Activated T-helper 1 cell treated with anti-CD3 and anti-CD28 coated beads, Interleukin-12 subunit alpha, Interleukin-12 subunit beta, Interleukin-2, Interleukin-4 antibody, amounts not matched to agents 30 ng/mL and 10 ng/mL and 1 ng/mL, durations not matched to agents 14 hours and 24 hours and 36 hours (primary cell): ENCODE data around the gene CNTFR. TPM values are rescaled to one million over a fixed set of nuclear protein-coding genes. Genes with fewer than 3 reads are reported as not detected.

ENCODE experiments used
- DNase-seq: peaks from one replicate; pipeline ENCODE4 v3.0.0; 2021; ENCODE audit warnings: low spot score
- H3K27ac Mint-ChIP-seq: one replicate; pipeline ENCODE4 v1.8.0; 2021; ENCODE audit warnings: mild to moderate bottlenecking, mixed read lengths
- H3K27me3 Mint-ChIP-seq: one replicate; pipeline ENCODE4 v1.8.0; 2022; ENCODE audit warnings: mild to moderate bottlenecking, moderate library complexity, mixed read lengths; ENCODE audit not compliant: insufficient read depth
- H3K36me3 Mint-ChIP-seq: one replicate; pipeline ENCODE4 v1.8.0; 2021; ENCODE audit warnings: low read depth, mixed read lengths
- H3K4me1 Mint-ChIP-seq: one replicate; pipeline ENCODE4 v1.8.0; 2021; ENCODE audit warnings: low read depth, mixed read lengths
- H3K4me3 Mint-ChIP-seq: one replicate; pipeline ENCODE4 v1.8.0; 2021; ENCODE audit warnings: mild to moderate bottlenecking, moderate library complexity, mixed read lengths
- H3K9me3 Mint-ChIP-seq: one replicate; pipeline ENCODE4 v1.8.0; 2021; ENCODE audit warnings: mixed read lengths
- intact Hi-C: fragments of 100-400 bp; cut with micrococcal nuclease; formaldehyde crosslinking; loops from one replicate; pipeline ENCODE4 v1.15.1; 2024
- total RNA-seq: library from RNA; stranded (reverse); gene quantifications from 2 replicates; pipeline ENCODE4 v1.2.3, GENCODE V29; 2022

CNTFR gene
- total RNA-seq, 1 donor from 2014 or later = not detected

- peaks cover 4% of the 10 kb centered on the region for H3K4me1 Mint-ChIP-seq
- no peak overlapping the region for H3K4me3 Mint-ChIP-seq
- no peak for DNase-seq
- intact Hi-C loops = loop anchor here (5.0 kb wide), 1 partner anchor 39 kb away; no protein-coding TSS in a partner anchor
- no peaks in the 10 kb centered on the region for H3K36me3 Mint-ChIP-seq
- no peaks in the 10 kb centered on the region for H3K9me3 Mint-ChIP-seq
- peaks cover 12% of the 10 kb centered on the region for H3K27me3 Mint-ChIP-seq
- no peak overlapping the region for H3K27ac Mint-ChIP-seq
Measured at GRCh38 chr9:34503406-34503805, 86.1 kb downstream of the CNTFR start.

GRCh38 chr9:34502891-34503290, 86.6 kb downstream of the CNTFR start:
- Mint-ChIP-seq H3K36me3 (no peaks in the 10 kb centered on the region), H3K27ac (no peak overlapping the region), H3K9me3 (no peaks in the 10 kb centered on the region), H3K4me1 (peaks cover 4% of the 10 kb centered on the region), H3K4me3 (no peak overlapping the region), H3K27me3 (peaks cover 12% of the 10 kb centered on the region)
- intact Hi-C loops = loop anchor here (5.0 kb wide), 1 partner anchor 39 kb away; no protein-coding TSS in a partner anchor
- no peak for DNase-seq

DNA sequence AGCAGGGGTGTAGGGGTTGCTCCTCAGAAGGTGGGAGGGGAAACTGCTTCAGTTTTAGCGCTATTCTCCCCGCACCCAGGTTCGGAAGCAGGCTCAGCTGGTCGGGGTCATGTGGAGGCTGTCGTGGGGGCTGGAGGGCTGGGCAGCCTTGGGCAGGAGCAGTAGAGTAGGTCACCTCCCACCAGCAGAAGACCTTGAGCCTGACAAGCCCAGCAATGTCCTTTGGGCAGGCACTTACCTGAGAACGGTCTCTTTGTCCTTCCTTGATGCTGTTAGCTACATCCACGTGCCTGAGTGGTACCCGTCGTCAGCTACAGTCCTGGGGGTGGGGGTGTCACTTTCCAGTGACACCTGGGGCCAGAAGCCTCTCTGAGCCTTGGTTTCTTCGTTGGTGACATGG, 87.1 kb downstream of the CNTFR start:
- Mint-ChIP-seq H3K9me3 (no peaks in the 10 kb centered on the region), H3K4me3 (no peak overlapping the region), H3K27ac (no peak overlapping the region), H3K36me3 (no peaks in the 10 kb centered on the region), H3K4me1 (peaks cover 4% of the 10 kb centered on the region), H3K27me3 (peaks cover 12% of the 10 kb centered on the region)
- no peak for DNase-seq
- intact Hi-C loops = loop anchor here (5.0 kb wide), 1 partner anchor 40 kb away; no protein-coding TSS in a partner anchor

DNA sequence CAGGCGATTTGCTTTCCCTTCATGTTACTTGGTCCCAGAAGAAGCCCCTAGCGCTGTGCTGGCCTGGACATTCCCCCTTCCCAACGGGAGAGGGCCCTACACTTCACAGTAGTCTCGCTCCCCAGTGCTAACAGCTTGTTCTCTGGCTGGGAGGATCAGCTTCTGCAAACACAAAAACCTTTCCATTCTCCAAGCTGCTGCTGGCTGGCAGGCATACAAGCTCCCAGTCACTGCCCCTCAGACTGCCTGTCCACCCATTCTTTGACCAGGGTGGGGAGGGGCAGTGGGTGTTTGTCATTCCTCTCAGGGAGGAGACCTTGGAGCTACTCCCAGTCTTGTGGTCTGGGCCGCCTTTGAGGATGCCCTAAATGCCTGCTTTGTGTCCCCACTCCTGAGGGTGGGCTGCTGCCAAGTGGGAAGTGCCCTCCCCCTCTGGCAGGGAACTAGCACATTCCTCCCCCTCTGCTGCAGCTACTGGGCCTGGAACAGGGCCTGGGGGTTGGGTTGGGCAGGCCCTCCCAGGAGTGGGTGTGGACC, 87.6 kb downstream of the CNTFR start:
- Mint-ChIP-seq H3K27me3 (peaks cover 12% of the 10 kb centered on the region), H3K27ac (no peak overlapping the region), H3K4me1 (peaks cover 4% of the 10 kb centered on the region), H3K4me3 (no peak overlapping the region), H3K36me3 (no peaks in the 10 kb centered on the region), H3K9me3 (no peaks in the 10 kb centered on the region)
- intact Hi-C loops = loop anchor here (2.0 to 5.0 kb wide), 3 partner anchors 21 to 173 kb away; partner anchors contain the start of genes ENHO, KIF24 and NUDT2
- no peak for DNase-seq

Other genes with a start within 250 kb of the CNTFR start
- gene MYORG, start 212.8 kb downstream of the CNTFR start, total RNA-seq = 1.0 and 1.9 TPM in 2 replicates
- 14.7 and 16.5 TPM in 2 replicates for gene FAM219A, start 131.2 kb downstream of the CNTFR start, total RNA-seq
- not detected in 2 replicates for gene DNAI1, start 130.9 kb downstream of the CNTFR start, total RNA-seq
- not detected in 2 replicates for gene ENHO, start 66.7 kb downstream of the CNTFR start, total RNA-seq
- gene RPP25L, start 22.4 kb upstream of the CNTFR start, total RNA-seq = 37.5 and 40.2 TPM in 2 replicates
- gene DCTN3, start 30.8 kb upstream of the CNTFR start, total RNA-seq = 59.3 and 62.2 TPM in 2 replicates
- 0.23 TPM in 1 of 2 replicates, not detected in the other for gene ARID3C, start 39.3 kb upstream of the CNTFR start, total RNA-seq
- 128 and 130 TPM in 2 replicates for gene SIGMAR1, start 48.1 kb upstream of the CNTFR start, total RNA-seq
- 72.0 and 73.7 TPM in 2 replicates for gene GALT, start 57.0 kb upstream of the CNTFR start, total RNA-seq
- 29.9 and 30.3 TPM in 2 replicates for gene IL11RA, start 62.5 kb upstream of the CNTFR start, total RNA-seq
- 0.62 TPM in 1 of 2 replicates, not detected in the other for gene CCL27, start 72.9 kb upstream of the CNTFR start, total RNA-seq
- not detected in 2 replicates for gene CCL19, start 101.6 kb upstream of the CNTFR start, total RNA-seq
- gene CCL21, start 120.4 kb upstream of the CNTFR start, total RNA-seq = not detected in 2 replicates